ENCODE data around the gene SLC1A4.

DNA sequence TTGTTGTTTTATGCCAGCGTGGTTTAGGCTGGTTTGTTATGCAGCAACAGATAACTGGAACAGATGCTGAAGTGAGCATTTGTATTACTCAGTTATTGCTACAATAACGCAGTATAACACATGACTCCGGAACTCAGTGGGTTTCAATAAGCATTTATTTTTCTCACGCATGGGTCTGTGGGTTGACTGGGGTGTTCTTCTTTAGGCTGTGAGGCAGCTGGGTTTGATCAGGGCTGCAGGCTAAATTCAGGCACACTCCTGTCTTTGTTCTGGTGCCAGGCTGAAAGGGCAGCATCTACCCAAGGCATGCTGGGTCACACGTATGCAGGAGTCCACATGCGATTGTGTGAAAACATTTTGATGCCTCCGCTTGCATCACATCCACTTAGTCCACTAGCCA is 3.8 kb upstream of the SLC1A4 start:
- TF ChIP-seq, protein P1, sequence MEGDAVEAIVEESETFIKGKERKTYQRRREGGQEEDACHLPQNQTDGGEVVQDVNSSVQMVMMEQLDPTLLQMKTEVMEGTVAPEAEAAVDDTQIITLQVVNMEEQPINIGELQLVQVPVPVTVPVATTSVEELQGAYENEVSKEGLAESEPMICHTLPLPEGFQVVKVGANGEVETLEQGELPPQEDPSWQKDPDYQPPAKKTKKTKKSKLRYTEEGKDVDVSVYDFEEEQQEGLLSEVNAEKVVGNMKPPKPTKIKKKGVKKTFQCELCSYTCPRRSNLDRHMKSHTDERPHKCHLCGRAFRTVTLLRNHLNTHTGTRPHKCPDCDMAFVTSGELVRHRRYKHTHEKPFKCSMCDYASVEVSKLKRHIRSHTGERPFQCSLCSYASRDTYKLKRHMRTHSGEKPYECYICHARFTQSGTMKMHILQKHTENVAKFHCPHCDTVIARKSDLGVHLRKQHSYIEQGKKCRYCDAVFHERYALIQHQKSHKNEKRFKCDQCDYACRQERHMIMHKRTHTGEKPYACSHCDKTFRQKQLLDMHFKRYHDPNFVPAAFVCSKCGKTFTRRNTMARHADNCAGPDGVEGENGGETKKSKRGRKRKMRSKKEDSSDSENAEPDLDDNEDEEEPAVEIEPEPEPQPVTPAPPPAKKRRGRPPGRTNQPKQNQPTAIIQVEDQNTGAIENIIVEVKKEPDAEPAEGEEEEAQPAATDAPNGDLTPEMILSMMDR (IDR thresholded peaks at IDR 0.05), result no peak
- TF ChIP-seq POLR2A (IDR thresholded peaks at IDR 0.05), result no peak
- TF ChIP-seq POLR2AphosphoS5 (IDR thresholded peaks at IDR 0.05), result no peak
